ENCODE results near the gene TBC1D9B. TPM values are rescaled to one million over a fixed set of nuclear protein-coding genes. Genes with fewer than 3 reads are reported as not detected.

Gene TBC1D9B
- total and polyA plus RNA-seq, 4 donors, result 32.1 to 120 (median 75.1) TPM

- WGBS, 2 donors, result 94% methylated on average over 25 of the region's 25 CpGs
- no peak for ATAC-seq (ENCODE audit: low FRiP score)
- peaks cover 0 to 5% of the 10 kb centered on the region in 2 donors for H3K36me3 ChIP-seq (ENCODE audit: control insufficient read depth in 1 of 2, insufficient read depth in 2 of 2, low read length in 1 of 2)
Measured at GRCh38 chr5:179904463-179905160, 3.1 kb downstream of the TBC1D9B start.

GRCh38 chr5:179902763-179903158 is 4.9 kb downstream of the TBC1D9B start:
- H3K36me3 ChIP-seq (ENCODE audit: control insufficient read depth in 1 of 2, insufficient read depth in 2 of 2, low read length in 1 of 2), result peaks cover 0 to 8% of the 10 kb centered on the region in 2 donors

More at GRCh38 chr5:179904463-179905160, 3.1 kb downstream of the TBC1D9B start:
- no peak for DNase-seq
- intact Hi-C loops (cut with DNase I), result loop anchor here (5.0 kb wide), 3 partner anchors 97 to 168 kb away; partner anchors contain the start of genes MGAT4B (in 1 of the 2) and RNF130 (in 1 of the 2)
- Histone ChIP-seq H3K27ac (ENCODE audit: low read depth in 1 of 2, low read length in 2 of 2) (no peak overlapping the region), H3K4me3 (ENCODE audit: low read length in 2 of 2) (no peak overlapping the region), H3K9me3 (ENCODE audit: control insufficient read depth, low read length) (no peaks in the 10 kb centered on the region), H3K27me3 (ENCODE audit: control insufficient read depth in 1 of 2, insufficient read depth in 2 of 2, low read length in 1 of 2) (no peaks in the 10 kb centered on the region), H3K4me1 (ENCODE audit: control insufficient read depth in 1 of 2, insufficient read depth in 2 of 2, low read length in 2 of 2) (no peaks in the 10 kb centered on the region)

GRCh38 chr5:179901915-179902762 is 5.6 kb downstream of the TBC1D9B start:
- H3K4me1 ChIP-seq (ENCODE audit: control insufficient read depth in 1 of 2, insufficient read depth in 2 of 2, low read length in 2 of 2), result no peaks in the 10 kb centered on the region
- WGBS, 2 donors, result 83 to 88% methylated on average over 12 to 15 of the region's 15 CpGs
- no peak overlapping the region for H3K27ac ChIP-seq (ENCODE audit: low read depth in 1 of 2, low read length in 2 of 2)
- intact Hi-C loops (cut with DNase I), result no loop called here
- H3K27me3 ChIP-seq (ENCODE audit: control insufficient read depth in 1 of 2, insufficient read depth in 2 of 2, low read length in 1 of 2), result no peaks in the 10 kb centered on the region
- no peaks in the 10 kb centered on the region for H3K9me3 ChIP-seq (ENCODE audit: control insufficient read depth, low read length)
- DNase-seq, result no peak
- no peak for ATAC-seq (ENCODE audit: low FRiP score)
- H3K36me3 ChIP-seq (ENCODE audit: control insufficient read depth in 1 of 2, insufficient read depth in 2 of 2, low read length in 1 of 2), result peaks cover 0 to 8% of the 10 kb centered on the region in 2 donors
- no peak overlapping the region for H3K4me3 ChIP-seq (ENCODE audit: low read length in 2 of 2)

More at GRCh38 chr5:179902763-179903158, 4.9 kb downstream of the TBC1D9B start:
- intact Hi-C loops (cut with DNase I), result no loop called here
- H3K27ac ChIP-seq (ENCODE audit: low read depth in 1 of 2, low read length in 2 of 2), result no peak overlapping the region
- H3K4me1 ChIP-seq (ENCODE audit: control insufficient read depth in 1 of 2, insufficient read depth in 2 of 2, low read length in 2 of 2), result no peaks in the 10 kb centered on the region
- ATAC-seq (ENCODE audit: low FRiP score), result no peak
- no peak overlapping the region for H3K4me3 ChIP-seq (ENCODE audit: low read length in 2 of 2)
- 89 to 93% methylated on average over 7 of the region's 7 CpGs for WGBS, 2 donors
- H3K9me3 ChIP-seq (ENCODE audit: control insufficient read depth, low read length), result no peaks in the 10 kb centered on the region
- no peaks in the 10 kb centered on the region for H3K27me3 ChIP-seq (ENCODE audit: control insufficient read depth in 1 of 2, insufficient read depth in 2 of 2, low read length in 1 of 2)
- DNase-seq, result peak in 1 of 2 donors; percentile 58

- WGBS, 2 donors, result 92% methylated on average over 6 of the region's 6 CpGs
- intact Hi-C loops (cut with DNase I), result no loop called here
- no peak overlapping the region for H3K4me3 ChIP-seq (ENCODE audit: low read length in 2 of 2)
- no peak for ATAC-seq (ENCODE audit: low FRiP score)
- H3K36me3 ChIP-seq (ENCODE audit: control insufficient read depth in 1 of 2, insufficient read depth in 2 of 2, low read length in 1 of 2), result peaks cover 0 to 8% of the 10 kb centered on the region in 2 donors
- no peak overlapping the region for H3K27ac ChIP-seq (ENCODE audit: low read depth in 1 of 2, low read length in 2 of 2)
- H3K9me3 ChIP-seq (ENCODE audit: control insufficient read depth, low read length), result no peaks in the 10 kb centered on the region
- no peak for DNase-seq
- H3K4me1 ChIP-seq (ENCODE audit: control insufficient read depth in 1 of 2, insufficient read depth in 2 of 2, low read length in 2 of 2), result no peaks in the 10 kb centered on the region
- H3K27me3 ChIP-seq (ENCODE audit: control insufficient read depth in 1 of 2, insufficient read depth in 2 of 2, low read length in 1 of 2), result no peaks in the 10 kb centered on the region
Measured at GRCh38 chr5:179901462-179901861, 6.2 kb downstream of the TBC1D9B start.

- intact Hi-C loops (cut with DNase I), result no loop called here
- Histone ChIP-seq H3K27me3 (ENCODE audit: control insufficient read depth in 1 of 2, insufficient read depth in 2 of 2, low read length in 1 of 2) (no peaks in the 10 kb centered on the region), H3K36me3 (ENCODE audit: control insufficient read depth in 1 of 2, insufficient read depth in 2 of 2, low read length in 1 of 2) (peaks cover 0 to 8% of the 10 kb centered on the region in 2 donors), H3K4me1 (ENCODE audit: control insufficient read depth in 1 of 2, insufficient read depth in 2 of 2, low read length in 2 of 2) (no peaks in the 10 kb centered on the region), H3K9me3 (ENCODE audit: control insufficient read depth, low read length) (no peaks in the 10 kb centered on the region), H3K4me3 (ENCODE audit: low read length in 2 of 2) (no peak overlapping the region), H3K27ac (ENCODE audit: low read depth in 1 of 2, low read length in 2 of 2) (no peak overlapping the region)
- 83 to 84% methylated on average over 13 of the region's 13 CpGs for WGBS, 2 donors
- DNase-seq (no peak), ATAC-seq (ENCODE audit: low FRiP score) (no peak)
Measured at GRCh38 chr5:179900711-179901110, 7.0 kb downstream of the TBC1D9B start.

GRCh38 chr5:179900206-179900605 is 7.5 kb downstream of the TBC1D9B start:
- Histone ChIP-seq H3K27ac (ENCODE audit: low read depth in 1 of 2, low read length in 2 of 2) (no peak overlapping the region), H3K4me3 (ENCODE audit: low read length in 2 of 2) (no peak overlapping the region), H3K9me3 (ENCODE audit: control insufficient read depth, low read length) (no peaks in the 10 kb centered on the region), H3K36me3 (ENCODE audit: control insufficient read depth in 1 of 2, insufficient read depth in 2 of 2, low read length in 1 of 2) (peaks cover 0 to 8% of the 10 kb centered on the region in 2 donors), H3K4me1 (ENCODE audit: control insufficient read depth in 1 of 2, insufficient read depth in 2 of 2, low read length in 2 of 2) (no peaks in the 10 kb centered on the region), H3K27me3 (ENCODE audit: control insufficient read depth in 1 of 2, insufficient read depth in 2 of 2, low read length in 1 of 2) (no peaks in the 10 kb centered on the region)
- DNase-seq, result no peak
- WGBS, 2 donors, result 83 to 84% methylated on average over 9 of the region's 9 CpGs
- intact Hi-C loops (cut with DNase I), result no loop called here
- no peak for ATAC-seq (ENCODE audit: low FRiP score)

GRCh38 chr5:179895861-179896260 is 11.8 kb downstream of the TBC1D9B start:
- intact Hi-C loops (cut with DNase I), result no loop called here
- no peaks in the 10 kb centered on the region for H3K27me3 ChIP-seq (ENCODE audit: control insufficient read depth in 1 of 2, insufficient read depth in 2 of 2, low read length in 1 of 2)
- no peak overlapping the region for H3K27ac ChIP-seq (ENCODE audit: low read depth in 1 of 2, low read length in 2 of 2)
- H3K4me3 ChIP-seq (ENCODE audit: low read length in 2 of 2), result no peak overlapping the region
- ATAC-seq (ENCODE audit: low FRiP score) (no peak), DNase-seq (no peak)
- WGBS, 2 donors, result 87% methylated on average over 6 of the region's 6 CpGs
- H3K9me3 ChIP-seq (ENCODE audit: control insufficient read depth, low read length), result no peaks in the 10 kb centered on the region
- H3K36me3 ChIP-seq (ENCODE audit: control insufficient read depth in 1 of 2, insufficient read depth in 2 of 2, low read length in 1 of 2), result peaks cover 0 to 13% of the 10 kb centered on the region in 2 donors
- no peaks in the 10 kb centered on the region for H3K4me1 ChIP-seq (ENCODE audit: control insufficient read depth in 1 of 2, insufficient read depth in 2 of 2, low read length in 2 of 2)

GRCh38 chr5:179893958-179894895 is 13.5 kb downstream of the TBC1D9B start:
- 90 to 91% methylated on average over 25 to 26 of the region's 26 CpGs for WGBS, 2 donors
- H3K4me3 ChIP-seq (ENCODE audit: low read length in 2 of 2), result no peak overlapping the region
- no peaks in the 10 kb centered on the region for H3K9me3 ChIP-seq (ENCODE audit: control insufficient read depth, low read length)
- no peaks in the 10 kb centered on the region for H3K27me3 ChIP-seq (ENCODE audit: control insufficient read depth in 1 of 2, insufficient read depth in 2 of 2, low read length in 1 of 2)
- DNase-seq, result no peak
- peak; percentile 26 for ATAC-seq (ENCODE audit: low FRiP score)
- H3K27ac ChIP-seq (ENCODE audit: low read depth in 1 of 2, low read length in 2 of 2), result no peak overlapping the region
- intact Hi-C loops (cut with DNase I), result no loop called here
- H3K4me1 ChIP-seq (ENCODE audit: control insufficient read depth in 1 of 2, insufficient read depth in 2 of 2, low read length in 2 of 2), result no peaks in the 10 kb centered on the region
- H3K36me3 ChIP-seq (ENCODE audit: control insufficient read depth in 1 of 2, insufficient read depth in 2 of 2, low read length in 1 of 2), result peaks cover 0 to 15% of the 10 kb centered on the region in 2 donors

Measured in aorta (tissue), 5 donors.